ENCODE data around the gene PPFIA1. TPM values are rescaled to one million over a fixed set of nuclear protein-coding genes. Genes with fewer than 3 reads are reported as not detected.

The PPFIA1 gene
- total RNA-seq, 1 donor, result 37.1 TPM

DNA sequence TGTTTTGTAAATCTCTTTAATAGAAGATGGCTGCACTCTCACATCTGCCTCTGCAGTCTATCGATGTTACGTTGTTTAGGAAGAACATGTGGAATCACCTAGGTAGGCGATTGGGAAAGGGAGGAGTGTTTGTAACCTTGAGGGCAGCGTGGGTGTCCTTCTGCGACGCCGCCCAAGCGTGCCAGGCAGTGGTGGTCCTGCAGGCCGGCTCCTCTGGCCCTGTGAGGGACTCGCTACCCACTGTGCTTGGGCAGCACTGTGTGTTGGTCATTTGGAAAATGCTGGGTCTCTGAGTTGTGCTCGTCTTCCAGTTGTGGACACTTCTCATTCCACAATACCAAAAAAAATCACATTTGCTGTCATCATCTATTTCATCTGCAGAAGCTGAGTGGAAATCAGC is 156.9 kb downstream of the PPFIA1 start:
- DNase-seq (ENCODE audit: low read depth), result no peak
- H3K4me3 ChIP-seq (ENCODE audit: low read depth, low read length), result no peak overlapping the region
- TF ChIP-seq, protein P1, sequence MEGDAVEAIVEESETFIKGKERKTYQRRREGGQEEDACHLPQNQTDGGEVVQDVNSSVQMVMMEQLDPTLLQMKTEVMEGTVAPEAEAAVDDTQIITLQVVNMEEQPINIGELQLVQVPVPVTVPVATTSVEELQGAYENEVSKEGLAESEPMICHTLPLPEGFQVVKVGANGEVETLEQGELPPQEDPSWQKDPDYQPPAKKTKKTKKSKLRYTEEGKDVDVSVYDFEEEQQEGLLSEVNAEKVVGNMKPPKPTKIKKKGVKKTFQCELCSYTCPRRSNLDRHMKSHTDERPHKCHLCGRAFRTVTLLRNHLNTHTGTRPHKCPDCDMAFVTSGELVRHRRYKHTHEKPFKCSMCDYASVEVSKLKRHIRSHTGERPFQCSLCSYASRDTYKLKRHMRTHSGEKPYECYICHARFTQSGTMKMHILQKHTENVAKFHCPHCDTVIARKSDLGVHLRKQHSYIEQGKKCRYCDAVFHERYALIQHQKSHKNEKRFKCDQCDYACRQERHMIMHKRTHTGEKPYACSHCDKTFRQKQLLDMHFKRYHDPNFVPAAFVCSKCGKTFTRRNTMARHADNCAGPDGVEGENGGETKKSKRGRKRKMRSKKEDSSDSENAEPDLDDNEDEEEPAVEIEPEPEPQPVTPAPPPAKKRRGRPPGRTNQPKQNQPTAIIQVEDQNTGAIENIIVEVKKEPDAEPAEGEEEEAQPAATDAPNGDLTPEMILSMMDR (IDR thresholded peaks at IDR 0.05; ENCODE audit: insufficient read depth, low read length), result no peak

DNA sequence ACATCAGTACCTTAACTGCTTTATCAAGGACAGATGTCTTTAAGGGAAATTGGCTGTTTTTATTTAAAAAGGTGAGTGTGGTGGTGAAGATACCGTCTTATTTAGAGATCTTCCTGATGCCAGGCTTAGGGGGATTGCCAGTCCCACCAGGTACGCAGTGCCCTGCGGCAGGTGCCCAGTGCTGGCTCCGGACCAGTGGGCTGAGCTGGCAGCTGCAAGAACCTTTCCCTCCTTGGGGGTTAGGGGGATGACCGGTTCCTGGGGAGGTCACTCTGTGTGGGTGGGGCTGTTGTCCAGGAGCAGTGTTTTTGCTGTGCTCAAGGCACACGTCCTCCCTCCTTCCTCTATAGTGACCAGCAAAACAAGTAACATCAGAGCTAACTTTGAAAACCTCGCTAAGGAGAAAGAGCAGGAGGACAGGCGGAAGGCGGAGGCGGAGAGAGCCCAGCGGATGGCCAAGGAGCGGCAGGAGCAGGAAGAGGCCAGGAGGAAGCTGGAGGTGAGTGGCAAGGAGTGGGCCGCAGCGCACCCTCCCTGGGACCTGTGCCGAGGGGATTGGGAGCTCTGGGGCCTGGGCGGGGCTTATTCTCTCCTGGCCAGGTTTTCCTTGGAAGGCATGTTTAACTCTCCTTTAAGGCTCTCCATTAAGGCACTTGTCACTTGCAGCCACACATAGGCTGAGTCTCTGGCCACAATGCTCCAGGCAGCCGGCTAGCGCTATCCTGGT is 158.4 kb downstream of the PPFIA1 start:
- H3K4me3 ChIP-seq (ENCODE audit: low read depth, low read length), result no peak overlapping the region
- TF ChIP-seq, protein P1 (IDR thresholded peaks at IDR 0.05; ENCODE audit: insufficient read depth, low read length), result no peak
- no peak for DNase-seq (ENCODE audit: low read depth)

DNA sequence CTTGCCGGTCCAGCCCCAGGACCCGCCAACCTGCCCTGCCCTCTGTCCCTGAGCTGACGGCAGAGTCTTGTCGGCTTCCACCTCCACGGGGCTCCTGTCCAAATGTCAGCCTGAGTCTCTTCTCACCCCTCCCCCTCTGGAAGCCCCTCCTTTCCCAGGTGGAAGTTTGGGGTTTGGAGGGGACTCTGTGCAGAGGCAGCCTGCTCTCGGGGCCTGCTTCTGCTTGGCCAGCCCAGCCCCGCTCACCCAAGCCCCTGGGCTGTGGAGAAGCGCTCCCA is 158.9 kb downstream of the PPFIA1 start:
- TF ChIP-seq, protein P1 (IDR thresholded peaks at IDR 0.05; ENCODE audit: insufficient read depth, low read length), result no peak
- H3K4me3 ChIP-seq (ENCODE audit: low read depth, low read length), result no peak overlapping the region
- no peak for DNase-seq (ENCODE audit: low read depth)

DNA sequence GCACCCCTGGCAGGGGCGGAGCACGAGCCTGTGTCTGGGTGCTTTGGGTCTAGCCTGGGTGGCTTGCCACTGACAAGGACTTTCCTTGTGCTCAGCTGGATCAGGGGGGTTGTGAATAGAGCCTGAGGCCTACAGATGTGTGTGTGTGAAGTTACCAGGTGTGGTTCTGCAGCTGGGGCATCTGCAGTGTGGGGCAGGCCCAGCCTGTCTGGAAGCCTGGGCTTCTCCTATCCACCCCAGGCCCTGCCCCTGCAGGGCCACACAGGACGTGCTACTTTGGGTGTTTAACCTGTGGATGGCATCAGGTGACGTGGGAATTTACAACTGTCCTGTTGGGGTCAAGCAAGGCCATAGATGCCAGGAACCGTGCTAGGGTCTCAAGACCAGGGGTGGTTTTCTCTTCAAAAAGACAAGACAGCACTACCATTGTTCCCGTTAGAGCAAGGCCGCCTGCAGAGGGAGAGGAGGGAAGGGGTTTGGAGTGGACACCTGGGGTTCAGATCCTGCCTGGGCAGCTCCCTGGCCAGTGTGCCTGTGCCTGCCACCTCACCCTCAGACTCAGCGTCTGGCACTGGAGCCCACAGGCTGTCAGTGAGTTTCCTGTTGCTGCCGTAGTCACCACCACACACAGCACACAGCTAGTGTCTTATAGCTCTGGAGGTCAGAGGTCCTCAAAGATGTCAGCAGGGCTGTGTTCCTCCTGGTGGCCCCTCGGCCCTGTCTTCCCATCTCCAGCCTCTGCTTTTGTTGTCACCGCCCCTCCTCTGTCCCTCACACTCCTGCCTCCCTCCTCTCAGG is 159.4 kb downstream of the PPFIA1 start:
- DNase-seq (ENCODE audit: low read depth), result no peak
- no peak overlapping the region for H3K4me3 ChIP-seq (ENCODE audit: low read depth, low read length)
- TF ChIP-seq, protein P1 (IDR thresholded peaks at IDR 0.05; ENCODE audit: insufficient read depth, low read length), result no peak

DNA sequence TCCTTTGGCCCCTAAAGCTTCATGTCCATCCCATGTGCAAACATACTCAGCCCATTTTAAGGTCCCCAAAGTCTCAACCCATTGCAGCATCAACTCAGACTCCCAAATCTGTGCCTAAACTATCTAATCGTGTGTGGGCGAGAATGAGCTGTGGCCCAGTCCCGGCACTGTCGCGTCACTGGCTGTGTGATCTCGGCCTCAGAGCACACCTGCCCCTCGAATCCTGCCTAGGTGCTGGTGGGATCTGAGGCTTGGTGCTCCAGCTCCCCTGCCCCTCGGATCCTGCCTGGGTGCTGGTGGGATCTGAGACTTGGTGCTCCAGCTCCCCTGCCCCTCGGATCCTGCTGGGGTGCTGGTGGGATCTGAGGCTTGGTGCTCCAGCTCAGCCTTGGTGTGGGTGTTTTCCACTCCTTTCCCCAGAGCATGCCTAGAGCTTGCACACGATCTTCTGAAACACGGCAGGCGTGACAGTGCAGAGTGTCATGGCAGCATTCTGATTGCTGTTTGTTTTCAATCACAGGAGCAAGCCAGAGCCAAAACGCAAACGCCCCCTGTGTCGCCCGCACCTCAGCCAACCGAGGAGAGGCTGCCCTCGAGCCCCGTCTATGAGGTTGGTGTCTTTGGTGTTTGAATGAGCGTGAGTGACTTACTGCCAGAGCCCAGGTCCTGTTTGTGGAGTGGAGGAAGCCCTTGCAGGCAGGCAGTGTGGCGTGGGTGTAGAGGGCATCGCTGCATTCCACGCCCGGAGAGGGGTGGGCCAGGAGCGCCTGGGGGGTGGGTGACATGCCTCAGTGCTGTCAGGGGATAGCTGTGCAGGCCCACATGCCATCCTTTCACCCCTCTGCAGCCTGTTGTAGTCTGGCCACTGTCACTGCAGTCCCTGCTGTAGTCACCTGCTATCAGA is 160.4 kb downstream of the PPFIA1 start:
- DNase-seq (ENCODE audit: low read depth), result no peak
- TF ChIP-seq, protein P1 (IDR thresholded peaks at IDR 0.05; ENCODE audit: insufficient read depth, low read length), result no peak
- no peak overlapping the region for H3K4me3 ChIP-seq (ENCODE audit: low read depth, low read length)

DNA sequence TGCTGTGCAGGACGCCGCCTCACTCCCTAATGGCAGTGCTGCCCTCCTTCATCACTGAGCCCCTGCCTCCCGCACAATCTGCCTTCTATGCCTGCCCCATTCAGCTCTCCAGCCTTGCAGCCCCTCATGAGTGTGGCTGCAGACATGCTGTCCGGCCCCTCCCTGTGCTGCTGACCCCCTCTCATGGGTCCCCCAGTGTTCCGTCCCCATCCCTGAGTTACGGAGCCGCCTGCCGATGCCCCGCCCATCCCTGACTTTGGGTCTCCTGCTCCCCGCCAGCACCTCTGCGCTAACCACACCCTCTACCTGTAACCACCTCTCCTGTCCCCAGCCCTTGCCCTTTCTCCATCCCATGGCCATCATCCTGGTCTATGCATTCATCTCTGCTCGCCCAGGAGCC is 161.1 kb downstream of the PPFIA1 start:
- no peak for DNase-seq (ENCODE audit: low read depth)
- H3K4me3 ChIP-seq (ENCODE audit: low read depth, low read length), result no peak overlapping the region
- TF ChIP-seq, protein P1 (IDR thresholded peaks at IDR 0.05; ENCODE audit: insufficient read depth, low read length), result no peak
